GM10248 (cell line): ENCODE results near the gene POLR3G.

Source experiments
- CTCF ChIA-PET: fragments of 300-600 bp; sonication (Branson Sonifier 250); formaldehyde crosslinking; extraction: SDS; loops from one replicate; lab custom pipeline; 2021; ENCODE audit warnings: antibody characterized with exemption; lab: Yijun Ruan, JAX
- POLR2A ChIA-PET: fragments of 350-650 bp; sonication (Branson Sonifier 250); formaldehyde crosslinking; extraction: SDS; loops from one replicate; lab custom pipeline; 2020; ENCODE audit warnings: antibody characterized with exemption; lab: Yijun Ruan, JAX
- DNase-seq: peaks from one replicate; pipeline ENCODE4 v3.0.0; 2012; ENCODE audit errors: extremely low spot score
- CTCF ChIP-seq: IDR thresholded peaks from 2 replicates; pipeline ENCODE4 v1.5.1; 2012; ENCODE audit warnings: mild to moderate bottlenecking, low read depth; ENCODE audit errors: extremely low read depth, missing control alignments, control extremely low read depth

Gene POLR3G

GRCh38 chr5:90560771-90561170 is 86.1 kb downstream of the POLR3G start:
- DNase-seq, result no peak
- ChIA-PET CTCF (no interaction called here), POLR2A (no interaction called here)
- no peak for TF ChIP-seq CTCF

- no peak for TF ChIP-seq CTCF
- DNase-seq, result no peak
- ChIA-PET POLR2A (no interaction called here), CTCF (no interaction called here)
Observed at GRCh38 chr5:90561766-90562165, 87.1 kb downstream of the POLR3G start.

GRCh38 chr5:90562341-90562740 is 87.7 kb downstream of the POLR3G start:
- no peak for DNase-seq
- POLR2A ChIA-PET, result no interaction called here
- TF ChIP-seq CTCF, result no peak
- CTCF ChIA-PET, result no interaction called here

- no peak for DNase-seq
- POLR2A ChIA-PET, result no interaction called here
- CTCF ChIA-PET, result interaction anchor here (1.2 to 1.8 kb wide), 3 partner anchors 8 to 41 kb away, joined by 3 to 8 read pairs (median 3); no protein-coding TSS in a partner anchor
- no peak for TF ChIP-seq CTCF
Observed at GRCh38 chr5:90563108-90563507, 88.4 kb downstream of the POLR3G start.
